GM21423 (cell line): ENCODE results near the gene PNPO.

Source experiments
- ATAC-seq: cut with Tn5 transposase; IDR thresholded peaks from one replicate; pipeline ENCODE4 v1.9.1; 2021; ENCODE audit warnings: mild to moderate bottlenecking, moderate library complexity; ENCODE audit not compliant: unreplicated experiment

Gene PNPO

DNA sequence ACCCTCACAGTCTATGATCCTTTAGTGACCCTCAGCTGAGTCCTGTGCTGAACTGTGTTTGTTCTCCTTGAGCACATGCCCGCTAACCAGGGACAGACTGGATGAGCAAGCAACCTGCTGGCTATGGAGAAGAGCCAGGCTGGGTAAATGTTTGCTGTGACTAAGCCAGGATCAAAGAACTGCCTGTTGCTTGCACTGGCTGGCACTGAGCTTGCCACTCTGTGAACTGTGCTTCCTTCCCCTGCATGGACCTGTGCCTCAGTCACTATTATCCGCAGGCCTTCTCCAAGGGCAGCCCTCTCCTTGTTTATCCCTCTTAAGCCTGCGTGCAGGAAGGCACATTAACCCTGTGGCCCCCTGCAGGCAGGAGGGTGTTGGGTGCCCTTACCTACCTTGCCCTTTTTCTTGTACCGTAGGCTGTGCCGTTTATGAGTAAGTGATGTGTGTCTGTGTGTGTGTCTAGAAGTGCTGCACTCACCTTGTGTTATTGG lies 7.4 kb downstream of the PNPO start:
- ATAC-seq: no peak

DNA sequence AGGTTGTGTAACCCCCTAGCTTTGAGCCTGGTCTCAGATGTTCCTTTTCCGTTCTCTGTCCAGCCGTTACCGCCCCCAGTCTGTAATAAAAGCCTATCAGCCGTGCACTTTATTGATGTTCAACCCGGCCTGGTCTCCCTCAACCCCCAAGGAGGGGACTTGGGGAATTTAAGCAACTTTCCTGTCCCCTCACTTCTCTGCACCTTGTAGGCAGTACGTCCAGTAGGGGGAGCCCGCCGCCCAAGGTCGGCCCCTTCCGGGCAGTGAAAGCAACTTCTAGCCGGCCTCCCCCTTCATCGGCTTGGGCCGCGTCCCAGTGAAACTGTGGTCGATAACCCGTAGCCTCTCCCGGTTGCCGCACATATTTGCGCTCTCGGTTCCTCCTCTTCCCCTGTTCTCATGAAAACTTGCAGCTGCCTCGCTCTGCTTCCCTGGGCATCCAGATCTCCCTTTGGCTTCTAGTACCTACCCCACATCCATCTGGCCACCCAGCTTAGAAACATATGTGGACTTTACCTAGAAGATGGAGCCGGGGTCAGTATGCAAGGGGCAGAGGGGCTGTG lies 7.9 kb downstream of the PNPO start:
- ATAC-seq: peak; percentile 49

DNA sequence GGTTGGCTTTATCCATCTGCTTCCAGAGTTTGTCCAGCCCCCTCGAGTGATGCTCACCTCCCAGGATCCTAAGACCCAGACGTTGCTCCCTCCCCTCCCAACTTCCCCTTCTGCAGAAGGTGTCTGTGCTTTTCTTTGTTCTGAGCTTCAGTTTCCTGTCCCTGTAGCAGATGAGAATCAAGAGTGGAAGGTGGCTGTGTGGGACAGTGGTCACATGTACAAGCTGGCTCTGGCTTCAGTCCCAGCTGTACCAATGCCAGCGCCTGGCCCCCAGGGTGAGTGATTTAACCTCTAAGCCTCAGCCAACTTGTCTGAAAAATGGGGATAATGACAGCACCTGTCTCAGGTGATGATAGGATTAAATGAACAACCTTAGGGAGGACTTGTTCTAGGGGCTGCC lies 8.6 kb downstream of the PNPO start:
- no peak for ATAC-seq

DNA sequence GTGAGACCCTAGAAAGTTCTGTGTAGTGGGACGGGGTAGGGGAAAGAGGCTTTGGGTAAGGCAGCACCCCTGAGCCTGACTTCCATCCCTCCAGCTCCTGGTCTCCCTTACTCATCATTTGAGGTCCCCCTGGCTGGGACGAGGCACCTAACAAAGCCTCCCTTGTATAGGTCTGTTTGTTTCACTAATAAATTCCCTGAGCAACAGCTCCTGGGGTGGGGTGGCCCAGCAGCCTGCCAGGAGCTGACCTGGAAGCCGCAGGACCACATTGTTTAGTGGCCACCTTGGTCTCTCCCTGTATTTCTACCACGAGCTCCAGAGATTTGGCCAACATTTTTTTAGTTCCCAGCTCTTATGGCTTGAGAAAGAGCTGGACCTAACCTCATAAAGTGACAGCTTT lies 9.1 kb downstream of the PNPO start:
- ATAC-seq: no peak

DNA sequence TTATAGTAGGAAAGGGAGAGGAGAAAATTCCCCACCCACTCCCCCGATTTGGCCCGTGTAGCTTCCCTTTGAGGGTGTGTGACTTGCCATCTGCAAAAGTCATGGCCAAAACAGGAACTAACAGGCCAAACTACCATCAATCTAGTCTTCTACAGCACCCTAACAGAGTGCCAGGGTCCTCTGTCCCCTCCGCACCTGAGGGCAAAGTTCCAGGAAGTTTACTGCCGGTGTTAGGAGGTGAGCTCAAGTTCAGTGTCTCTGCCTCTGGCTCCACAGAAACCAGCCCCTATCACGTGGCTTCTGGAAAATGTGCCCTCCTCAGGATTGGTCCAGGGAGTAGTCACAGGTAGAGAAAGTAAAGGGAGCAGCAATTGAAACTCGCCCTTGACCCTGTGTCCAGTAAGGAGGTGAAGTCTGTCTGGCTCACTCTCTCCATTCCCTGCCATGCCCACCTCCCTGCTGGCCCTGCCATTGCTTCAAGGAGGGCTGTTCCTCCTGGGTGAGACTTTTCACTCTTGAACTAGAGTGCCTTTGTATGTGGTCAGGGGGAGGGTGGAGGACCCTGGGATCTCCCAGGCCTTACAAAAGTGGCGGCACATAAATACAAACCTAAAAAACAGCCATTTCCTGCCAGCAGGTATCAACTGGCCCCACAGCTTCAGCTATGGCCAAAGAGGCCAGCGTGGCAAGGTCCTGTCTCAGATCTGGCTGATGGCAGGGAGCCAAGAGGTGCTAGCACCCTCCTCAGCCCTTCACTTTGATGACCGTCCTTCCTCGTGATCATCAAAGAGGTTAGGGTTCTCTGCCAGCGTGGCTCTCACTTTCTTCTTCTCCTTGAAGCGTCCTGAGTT lies 11.0 kb downstream of the PNPO start:
- ATAC-seq: no peak

DNA sequence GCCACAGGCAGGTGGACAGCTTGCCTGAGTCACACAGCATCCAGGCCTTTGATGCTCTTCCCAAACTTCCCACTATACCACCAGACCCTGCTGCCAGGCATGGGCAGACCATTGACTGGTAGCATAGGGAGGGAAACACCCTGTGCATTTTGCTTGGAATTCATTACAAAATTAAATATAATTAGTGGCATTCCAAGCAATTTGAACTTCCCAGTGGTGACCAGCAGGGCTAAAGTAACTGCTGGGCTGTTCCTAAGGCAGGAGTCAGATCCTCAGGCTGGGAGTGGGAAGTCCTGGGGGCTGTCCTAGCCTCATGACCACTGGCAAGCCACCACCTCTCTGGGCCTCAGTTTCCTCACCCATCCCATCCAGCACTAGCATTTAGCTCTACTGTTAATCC lies 12.5 kb downstream of the PNPO start:
- ATAC-seq: no peak

DNA sequence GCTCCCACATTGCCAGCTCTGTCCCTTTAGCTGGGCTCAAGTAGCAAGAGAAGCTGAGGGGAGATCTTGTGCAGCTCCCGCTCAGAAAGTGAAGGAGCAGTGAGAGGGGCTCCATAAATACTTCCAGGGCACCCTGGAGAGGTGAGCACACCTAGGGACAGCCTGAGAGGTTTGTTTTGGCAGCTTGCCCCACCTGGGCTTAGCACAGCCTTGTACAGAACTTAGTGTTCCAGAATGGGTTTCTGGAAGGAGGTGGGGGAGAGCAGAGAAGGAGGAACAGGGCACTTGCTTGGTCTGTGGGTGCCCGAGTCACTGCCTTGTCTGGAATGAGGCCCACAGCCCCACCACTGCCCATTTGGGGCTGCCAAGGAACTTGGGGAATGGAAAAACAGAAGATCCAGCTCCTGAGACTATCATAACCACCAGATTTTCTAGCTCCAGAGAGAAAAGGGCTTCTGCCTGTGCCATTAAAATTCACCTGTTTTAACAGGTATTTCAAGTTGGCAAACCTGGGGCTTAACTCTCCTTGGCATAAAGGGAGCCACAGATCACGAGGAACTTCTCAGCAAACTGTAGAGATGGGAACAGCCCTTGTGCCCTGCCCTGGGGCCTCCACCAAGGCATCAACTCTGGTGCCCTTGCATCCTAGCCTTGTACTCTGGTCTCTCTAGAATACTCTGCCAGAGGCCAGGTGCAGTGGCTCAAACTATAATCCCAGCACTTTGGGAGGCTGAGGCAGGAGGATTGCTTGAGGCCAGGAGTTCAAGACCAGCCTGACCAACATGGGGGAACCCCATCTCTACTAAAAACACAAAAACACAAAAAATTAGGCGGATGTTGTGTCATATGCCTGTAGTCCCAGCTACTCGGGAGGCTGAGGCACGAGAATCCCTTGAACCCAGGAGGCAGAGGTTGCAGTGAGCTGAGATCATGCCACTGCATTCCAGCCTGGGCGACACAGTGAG lies 14.4 kb downstream of the PNPO start:
- ATAC-seq: no peak

DNA sequence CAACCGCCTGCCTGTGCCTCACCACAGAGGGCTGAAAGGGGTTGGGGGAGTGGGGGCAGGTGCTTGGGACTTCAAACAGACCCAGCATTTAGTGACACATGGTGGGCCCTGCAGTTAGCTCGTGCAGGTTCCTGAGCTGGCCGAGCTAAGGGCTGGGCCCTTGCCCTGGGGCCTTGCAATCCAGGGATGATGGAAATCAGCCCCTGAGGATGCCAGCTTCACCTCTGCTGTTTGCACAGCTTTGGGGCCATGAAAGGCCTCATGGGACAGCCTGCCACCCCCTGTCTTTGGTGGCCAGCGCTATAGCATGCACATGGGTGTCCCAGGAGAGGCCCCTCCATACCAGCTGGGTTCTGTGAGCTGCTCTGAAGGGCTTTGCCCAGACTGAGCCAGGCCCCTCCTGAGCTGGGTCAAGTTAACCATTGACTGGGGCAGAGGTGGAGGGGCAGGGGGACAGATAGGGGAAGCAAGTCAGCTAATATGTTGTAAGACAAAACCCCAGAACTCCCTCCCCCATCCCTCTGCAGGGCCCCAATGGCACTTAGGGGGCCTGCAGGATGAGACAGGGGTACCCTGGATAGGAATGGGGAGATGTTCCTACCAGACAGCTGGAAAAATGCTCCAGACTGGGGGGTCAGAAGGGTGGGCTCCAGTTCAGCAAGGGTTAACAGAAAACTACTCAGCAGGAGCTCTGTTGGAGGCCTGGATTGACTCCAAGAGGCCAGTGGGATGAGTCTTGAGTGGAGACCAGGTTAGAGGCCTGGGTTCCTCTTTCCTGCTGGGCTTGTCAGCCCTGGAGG lies 15.6 kb downstream of the PNPO start:
- no peak for ATAC-seq

DNA sequence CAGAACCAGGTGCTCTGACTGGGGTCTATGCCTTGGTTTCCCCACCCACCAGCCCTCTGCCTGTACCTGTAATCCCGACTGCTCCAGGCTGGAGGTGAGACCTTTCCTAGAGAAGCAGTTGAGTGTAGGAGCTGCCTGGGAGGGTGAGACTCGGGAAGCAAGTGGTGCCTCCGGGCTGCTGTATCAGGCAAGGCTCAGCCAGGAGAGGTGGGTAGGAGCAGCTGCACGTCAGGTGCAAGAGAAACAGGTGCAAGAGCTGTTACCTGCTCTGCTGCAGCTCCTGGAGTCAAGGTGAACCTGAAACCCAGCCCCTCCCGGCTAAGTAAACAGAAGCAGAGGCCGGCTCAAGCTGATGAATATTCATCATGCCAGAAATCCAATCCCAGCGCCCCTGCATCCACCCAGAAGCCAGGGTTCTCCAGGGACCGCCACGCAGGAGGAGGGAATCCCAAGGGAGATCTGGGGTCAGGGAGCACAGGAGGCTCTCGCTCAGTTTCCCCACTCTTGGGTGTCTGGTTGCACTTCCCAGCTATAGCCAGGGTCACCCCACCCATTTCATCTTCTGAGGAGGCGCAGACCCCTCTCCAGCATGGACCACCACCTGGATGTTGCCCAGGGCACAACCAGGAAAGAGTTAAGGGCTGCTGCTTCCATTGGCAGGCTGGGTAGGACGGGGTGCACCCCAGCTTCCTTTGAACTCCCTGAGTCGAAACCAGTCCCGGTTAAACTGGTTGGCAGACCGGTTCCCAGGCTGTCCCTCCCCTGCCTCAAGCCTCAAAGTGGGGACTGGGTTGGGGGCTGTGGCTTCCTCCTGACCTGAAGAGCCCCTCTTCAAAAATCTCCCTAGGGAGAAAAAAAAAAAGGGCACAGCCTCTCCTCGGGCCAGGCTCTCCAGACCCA lies 16.5 kb downstream of the PNPO start, which contains the start of gene PRR15L:
TSS of gene PRR15L (minus strand) at position 293 of the 900 bp plus-strand sequence. CDS start 4,649 bp downstream, outside the sequence.
- no peak for ATAC-seq

DNA sequence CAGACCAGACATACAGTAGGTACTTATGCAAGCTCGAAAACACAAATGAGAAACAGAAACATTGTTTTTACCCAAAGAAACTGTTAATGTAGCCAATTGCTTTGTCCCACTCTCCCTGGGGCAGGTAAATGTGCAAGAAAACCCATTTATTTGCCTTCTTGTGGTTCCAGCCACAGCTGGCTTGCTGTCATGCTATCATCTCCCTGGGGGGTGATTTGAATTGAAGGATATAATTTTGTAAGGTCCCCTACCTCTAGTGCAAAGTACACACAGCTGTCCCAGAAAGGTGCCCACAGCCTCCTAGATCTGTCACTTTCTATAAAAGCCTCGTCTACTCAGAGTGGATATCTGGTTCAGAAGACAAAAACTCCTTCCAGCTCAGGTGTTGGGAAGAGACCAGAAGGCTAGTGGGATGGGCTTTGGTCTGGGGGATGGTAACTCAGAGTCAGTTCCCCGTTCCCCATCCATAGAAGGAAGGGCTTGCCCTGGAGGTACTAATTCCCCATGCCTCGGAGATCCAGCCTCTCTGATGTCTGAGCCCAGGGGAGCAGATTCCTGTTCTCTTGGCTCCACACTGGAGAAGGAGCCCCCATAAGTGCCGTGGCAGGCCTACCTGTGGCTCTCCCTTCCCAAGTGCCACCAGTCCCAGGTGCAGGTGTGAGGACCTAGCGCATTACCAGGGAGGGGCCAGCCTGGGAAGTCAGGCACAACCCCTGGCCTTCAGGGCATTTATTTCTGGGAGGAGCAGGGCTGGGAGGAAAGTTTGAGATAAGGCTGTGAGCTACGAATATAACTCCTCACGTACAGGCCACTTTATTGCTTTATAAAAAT lies 18.7 kb downstream of the PNPO start:
- ATAC-seq: no peak

DNA sequence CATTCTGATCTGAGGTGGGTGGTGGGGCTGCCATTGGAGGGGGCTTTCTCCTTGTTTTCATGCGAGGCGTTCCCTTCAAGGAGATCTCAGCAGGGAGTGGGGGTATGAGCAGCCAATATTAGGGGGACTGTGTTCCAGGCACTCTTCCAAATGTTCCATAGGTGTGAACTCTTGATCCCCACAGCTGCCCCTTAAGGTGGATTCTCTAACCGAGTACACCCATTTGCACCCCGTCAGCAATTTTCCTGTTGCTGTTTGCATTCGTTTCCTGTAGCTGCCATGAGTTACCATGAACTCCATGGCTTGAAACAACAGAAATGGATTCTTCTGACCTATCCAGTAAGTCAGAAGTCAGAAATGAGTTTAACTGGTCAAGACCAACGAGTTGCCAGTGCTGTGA lies 20.0 kb downstream of the PNPO start:
- no peak for ATAC-seq

DNA sequence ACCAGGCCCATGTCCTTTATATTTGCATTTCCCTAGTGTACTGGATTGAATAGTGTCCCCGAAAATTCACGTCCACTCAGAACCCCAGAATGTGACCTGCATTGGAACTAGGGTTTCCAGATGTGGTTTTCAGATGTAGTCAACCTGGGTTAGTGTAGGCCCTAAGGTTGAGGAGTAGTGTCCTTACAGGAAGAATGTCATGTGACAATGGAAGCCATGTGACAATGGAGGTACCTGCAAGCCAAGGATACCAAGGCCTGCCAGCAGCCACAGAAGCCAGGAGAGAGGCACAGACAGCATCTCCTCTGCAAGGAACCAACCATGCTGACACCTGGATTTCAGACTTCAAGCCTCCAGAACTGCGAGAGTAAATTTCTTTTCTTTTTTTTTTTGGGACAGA lies 21.5 kb downstream of the PNPO start:
- ATAC-seq: no peak

DNA sequence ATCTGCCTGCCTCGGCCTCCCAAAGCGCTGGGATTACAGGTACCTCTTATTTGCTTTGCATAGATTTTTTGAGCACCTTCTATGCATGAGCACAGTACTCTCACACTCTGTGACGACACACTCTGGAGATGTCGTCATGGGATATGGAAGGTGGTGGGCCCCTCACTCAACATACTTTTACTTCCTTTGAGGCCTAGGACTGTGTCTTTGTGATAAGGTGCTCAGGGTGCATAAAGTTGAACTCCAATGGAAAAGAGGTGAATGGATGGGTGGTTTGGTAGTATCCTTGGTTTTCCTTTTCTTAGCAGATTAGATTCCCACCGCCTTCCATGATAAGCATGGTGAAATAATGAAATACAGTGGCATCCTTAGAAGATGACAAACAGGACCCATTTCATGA lies 23.5 kb downstream of the PNPO start:
- no peak for ATAC-seq

DNA sequence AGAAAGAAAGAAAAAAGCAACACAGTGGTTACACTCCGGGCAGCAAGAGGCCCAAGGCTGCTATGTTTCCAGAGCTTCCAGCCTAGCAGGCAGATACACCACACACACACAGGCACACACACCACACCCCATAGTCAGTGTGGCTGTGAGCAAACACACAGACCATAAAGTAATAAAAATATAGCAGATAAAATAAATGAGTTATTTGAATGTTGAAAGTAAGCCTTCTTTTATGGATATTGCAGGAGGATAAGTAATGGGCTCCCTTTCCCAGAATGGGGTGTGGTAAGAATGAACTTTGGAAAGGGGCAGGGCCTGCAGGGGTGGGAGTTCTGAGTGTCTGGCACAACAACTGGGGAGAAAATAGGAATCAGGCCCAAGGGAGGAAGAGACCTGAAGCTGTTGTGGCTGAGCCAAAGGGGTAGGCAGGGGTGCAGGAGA lies 24.7 kb downstream of the PNPO start:
- no peak for ATAC-seq

DNA sequence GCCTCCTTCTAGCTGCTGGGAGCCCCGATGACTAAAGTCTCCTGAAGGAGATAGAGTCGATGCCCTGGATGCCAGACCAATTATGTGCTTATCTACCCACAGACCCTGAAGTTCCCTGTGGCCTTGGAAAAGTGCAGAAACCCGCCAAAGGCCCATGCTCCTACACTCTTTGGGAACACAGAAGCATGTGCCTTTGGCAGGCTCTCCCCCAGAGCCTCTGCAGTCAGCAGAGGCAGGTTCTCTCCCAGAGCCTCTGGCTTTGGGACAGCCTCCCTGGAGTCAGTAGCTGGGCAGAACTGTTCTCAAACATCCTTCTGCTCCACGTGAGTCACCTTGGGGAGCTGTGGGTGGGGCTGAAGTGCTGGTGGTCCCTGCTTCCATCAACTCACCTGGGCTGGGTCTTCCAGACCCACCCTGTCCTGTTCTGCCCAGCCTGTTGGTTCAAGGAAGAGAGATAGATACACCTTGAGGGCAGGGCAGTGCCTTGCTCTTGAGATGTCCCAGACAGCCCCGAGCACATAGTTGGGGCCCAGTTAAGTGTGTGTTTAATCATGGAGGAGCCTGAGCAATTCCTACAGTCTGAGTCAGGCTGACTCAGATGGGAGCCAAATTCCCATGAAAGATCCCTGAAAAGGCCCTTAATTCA lies 26.4 kb downstream of the PNPO start:
- ATAC-seq: no peak

DNA sequence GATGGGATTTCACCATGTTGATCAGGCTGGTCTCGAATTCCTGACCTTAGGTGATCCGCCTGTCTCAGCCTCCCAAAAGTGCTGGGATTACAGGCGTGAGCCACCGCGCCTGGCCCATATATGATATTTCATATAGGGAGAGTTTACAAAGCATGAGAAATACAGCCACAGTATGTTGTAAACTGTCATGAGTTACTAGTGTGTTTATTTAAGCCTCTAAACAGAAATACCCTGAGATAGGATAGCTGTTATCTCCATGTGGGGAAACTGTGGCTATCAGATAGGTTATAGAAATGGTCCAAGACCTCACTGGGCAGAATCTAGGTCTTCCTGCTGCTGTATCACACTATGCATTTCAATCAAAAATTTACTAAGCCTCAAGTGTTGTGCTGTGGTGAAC lies 27.5 kb downstream of the PNPO start:
- ATAC-seq: no peak

DNA sequence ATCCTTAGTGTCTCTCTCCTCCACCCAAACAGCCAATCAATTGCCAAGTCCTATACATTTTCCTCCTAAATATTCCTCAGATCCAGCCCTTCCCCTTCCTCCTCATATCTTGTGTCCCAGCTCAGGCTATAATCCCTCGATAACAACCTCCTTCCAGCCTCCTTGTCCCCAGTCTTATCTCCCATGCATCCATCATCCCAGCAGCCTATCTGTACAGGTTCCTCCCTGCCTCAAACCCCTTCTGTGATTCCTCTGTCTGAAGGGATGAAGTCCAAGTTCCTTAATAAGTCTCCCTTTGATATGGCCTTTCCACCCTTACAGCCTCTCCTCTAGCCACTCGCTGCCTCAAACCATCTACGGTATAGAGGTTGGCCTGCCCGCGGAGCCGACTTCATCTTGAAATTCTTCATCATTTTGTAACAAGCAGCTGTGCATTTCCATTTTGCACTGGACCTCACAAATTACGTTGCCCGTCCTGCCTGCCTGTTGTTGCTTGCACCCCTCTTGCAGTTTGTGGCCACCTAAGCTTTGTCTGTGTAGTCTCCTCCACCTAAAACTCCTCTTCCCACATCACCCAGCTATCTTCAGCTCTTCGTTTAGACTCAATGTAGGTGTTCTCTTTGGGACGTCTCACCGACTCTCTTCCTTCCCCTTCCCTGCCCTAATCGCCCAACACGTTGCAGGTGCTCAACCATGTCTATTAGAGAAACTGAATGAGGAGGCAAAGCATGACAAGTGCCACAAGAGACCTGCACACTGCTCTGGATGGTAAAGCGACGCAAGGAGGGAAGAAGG lies 28.8 kb downstream of the PNPO start:
- no peak for ATAC-seq
